ENCODE measurements around the gene KRT79. TPM values are rescaled to one million over a fixed set of nuclear protein-coding genes. Genes with fewer than 3 reads are reported as not detected.

Gene KRT79
- total RNA-seq, 1 experiment from 2014 or later, result 0.33 TPM

DNA sequence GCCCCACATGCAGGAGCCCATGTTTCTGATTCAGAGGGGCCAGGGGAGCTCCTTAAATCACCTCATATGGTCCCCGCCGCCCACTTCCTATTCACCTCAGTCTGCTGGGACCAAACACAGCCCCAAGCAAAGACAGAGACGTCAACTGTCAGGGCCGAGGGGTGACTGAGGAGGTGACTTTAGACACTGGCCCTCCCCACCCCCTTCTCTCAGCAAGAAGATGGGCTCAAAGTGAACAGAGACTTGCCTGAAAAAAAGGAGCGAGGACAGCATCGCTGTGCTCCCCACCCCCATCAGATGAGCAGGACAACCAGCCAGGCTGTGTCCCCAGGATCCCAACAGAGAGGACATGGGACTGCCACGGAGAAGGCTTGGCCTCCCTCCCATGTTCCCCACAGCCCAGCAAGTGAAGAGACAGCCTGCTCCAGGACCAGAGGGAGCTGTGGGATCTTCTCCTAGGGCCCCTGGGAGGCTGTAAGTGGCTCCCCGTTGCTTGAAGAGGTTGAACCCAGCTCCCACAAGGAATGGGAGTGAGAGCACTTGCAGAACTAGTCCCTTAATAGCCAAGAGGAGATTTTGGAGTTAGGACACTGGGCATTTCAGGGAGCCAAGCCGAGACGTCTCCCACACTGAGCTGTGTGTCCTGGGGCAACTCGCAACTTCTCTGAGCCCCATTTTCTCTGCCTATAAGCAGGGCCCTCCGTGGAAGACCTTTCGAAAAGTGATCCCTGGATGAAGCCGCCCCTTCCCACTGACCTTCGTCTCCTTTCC lies 1.3 kb upstream of the KRT79 start:
- no peak for DNase-seq (ENCODE audit: low spot score)

DNA sequence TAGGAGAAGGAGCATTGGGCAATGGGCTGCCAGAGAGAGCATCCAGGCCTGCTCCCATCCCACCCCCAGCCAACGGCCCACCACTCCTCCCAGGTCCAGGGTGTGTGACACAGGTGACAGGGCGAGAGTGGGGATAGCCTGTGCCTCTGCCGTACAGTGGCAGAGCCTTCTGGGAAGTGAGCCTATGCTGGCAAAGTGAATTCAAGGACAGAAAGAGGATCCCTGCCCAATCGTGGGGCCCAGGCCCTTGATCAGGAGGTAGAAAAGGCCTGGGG lies 553 bp upstream of the KRT79 start:
- no peak for DNase-seq (ENCODE audit: low spot score)

DNA sequence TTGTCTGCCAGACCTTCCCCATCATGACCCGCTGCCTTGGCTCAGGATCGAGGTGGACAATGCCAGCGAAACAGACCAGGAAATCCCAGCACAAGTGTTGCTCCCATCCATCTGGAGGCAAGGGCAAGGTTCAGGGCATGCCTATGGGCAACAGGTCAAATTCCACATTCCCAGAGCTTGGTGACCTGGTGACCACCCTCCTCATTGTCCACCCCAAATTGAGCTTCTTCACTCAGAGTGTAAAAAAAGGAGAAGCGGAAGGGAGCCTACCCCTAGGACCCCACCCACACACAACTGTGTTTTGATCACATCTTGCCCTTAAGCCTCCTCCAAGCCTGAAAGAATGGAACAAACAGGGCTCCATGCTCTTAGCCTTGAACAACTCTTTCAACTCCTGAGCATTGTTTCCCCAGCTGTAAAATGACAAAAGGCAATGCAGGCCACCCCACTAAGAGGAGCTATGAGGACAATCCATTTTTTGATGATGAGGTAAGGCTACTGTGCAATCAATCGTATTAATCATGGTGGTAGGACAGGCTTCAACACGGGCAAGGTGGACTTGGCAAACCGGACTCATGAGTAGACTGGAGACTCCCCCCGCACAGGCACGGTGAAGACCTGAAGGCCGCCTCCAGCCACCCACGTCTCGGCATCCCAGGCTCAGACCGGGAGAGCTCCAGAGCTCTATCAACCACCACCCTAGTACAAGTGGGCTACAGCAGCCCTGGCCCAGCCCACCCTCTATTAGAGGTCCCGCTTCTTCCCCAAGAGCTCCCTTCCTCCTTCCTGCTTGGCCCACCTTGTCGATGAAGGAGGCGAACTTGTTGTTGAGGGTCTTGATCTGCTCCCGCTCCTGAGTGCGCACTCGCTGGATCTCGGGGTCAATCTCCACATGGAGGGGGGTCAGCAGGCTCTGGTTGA lies 866 bp downstream of the KRT79 start:
- no peak for DNase-seq (ENCODE audit: low spot score)

DNA sequence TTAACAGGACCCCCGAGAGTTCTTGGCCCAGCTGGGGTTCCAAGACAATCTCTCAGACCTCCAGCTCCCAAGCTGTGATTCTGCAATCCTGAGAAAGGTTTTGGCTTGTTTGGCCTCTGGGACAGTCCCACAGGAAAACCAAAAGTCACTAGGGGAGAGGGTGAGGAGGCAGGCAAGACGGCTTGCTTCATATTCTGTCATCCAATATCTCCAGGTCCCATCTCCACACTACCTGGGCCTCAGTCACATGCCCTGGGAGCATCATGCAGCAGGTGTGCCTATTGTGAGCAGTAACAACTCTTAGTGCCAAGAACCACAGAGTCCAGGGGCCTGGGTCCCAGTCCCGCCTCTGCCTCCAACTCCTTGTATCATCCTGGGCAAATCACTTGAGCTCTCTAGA lies 1.7 kb downstream of the KRT79 start:
- DNase-seq (ENCODE audit: low spot score), result no peak

DNA sequence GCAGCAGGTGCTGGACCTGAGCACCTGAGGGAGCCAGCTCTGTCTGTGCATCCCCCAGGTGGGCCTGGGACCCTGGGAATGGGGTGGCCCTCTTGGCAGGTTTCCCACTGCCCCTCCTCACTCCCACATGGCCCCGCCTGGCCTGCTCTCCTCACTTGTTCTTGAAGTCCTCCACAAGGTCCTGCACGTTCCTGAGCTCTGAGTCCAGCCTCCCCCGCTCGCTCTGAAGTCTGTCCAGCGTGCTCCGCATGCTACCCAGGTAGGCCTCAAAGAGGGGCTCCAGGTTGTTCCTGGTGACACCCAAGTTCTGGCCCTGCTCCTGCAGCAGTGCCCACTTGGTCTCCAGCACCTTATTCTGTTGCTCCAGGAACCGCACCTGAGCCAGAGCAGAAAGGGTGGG lies 2.9 kb downstream of the KRT79 start:
- DNase-seq (ENCODE audit: low spot score), result no peak

DNA sequence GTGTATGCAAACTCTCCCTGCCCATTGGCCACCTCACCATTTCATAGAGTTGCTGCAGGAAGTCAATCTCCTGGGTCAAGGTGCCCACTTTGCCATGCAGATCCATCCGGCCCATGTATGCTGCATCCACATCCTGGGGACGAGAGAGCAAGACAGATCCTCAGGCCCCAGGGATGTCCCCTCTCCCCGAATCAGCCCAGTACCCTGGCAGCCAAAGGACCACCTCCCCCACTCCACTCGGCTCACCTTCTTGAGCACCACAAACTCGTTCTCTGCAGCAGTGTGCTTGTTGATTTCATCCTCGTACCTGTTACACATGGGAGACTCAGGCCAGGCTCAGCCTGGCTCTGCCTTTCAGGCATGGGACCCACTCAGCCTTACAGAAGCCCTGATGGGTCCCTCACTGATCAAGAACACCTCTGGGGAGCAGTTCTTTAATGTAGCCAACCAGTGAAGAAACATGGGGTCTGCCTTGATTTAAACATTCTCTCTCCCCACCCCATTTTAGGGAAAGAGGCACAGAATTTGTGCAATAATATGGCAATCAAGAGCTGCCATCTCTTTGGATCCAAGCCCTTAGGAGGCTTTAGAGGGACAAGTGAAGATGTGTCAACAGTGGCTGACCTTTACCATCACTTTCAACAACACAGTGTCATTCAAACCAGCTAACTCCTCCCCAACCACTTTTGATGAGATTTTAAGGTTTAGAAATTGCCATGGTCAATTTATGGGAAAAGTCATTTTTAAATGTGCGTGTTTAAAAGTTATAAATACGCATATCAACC lies 3.9 kb downstream of the KRT79 start:
- no peak for DNase-seq (ENCODE audit: low spot score)

DNA sequence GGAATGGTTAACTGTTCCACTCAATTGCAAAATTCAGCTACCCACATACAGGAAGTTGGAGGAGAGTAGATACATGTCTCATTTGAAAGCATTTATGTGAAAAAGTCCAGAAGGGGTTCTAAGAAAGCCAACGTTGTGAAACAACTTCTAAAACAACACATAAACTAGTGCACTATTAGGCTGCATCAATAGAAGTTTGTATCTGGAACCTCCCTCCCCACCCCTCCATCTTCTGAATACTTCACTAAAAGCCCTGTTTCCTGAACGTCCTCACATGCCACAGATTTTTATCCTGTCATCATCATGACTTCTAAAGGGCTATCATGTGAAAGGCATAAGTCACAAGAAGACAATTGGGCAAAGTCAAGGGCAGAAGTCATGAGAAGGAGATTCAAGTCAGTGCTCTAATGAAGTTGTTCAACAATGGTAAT lies 5.5 kb downstream of the KRT79 start:
- DNase-seq (ENCODE audit: low spot score), result no peak

DNA sequence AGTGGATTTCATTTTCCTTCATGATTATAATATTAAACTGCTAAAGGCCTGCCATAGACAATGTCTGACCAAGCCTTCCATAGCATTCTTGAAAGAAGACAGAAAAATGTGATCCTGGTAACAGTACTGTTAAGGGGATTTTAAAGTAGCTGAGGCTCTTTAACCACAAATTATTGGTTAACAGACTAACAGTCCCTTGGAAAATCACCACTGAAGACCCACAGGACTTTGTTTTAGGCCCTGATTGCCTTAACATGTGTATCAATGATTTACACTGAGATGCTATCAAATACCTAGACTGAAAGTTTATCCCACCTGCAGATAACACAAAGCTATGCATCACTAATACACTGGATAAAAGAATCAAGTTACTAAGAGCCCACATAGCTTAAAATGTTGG lies 6.0 kb downstream of the KRT79 start:
- DNase-seq (ENCODE audit: low spot score), result no peak

DNA sequence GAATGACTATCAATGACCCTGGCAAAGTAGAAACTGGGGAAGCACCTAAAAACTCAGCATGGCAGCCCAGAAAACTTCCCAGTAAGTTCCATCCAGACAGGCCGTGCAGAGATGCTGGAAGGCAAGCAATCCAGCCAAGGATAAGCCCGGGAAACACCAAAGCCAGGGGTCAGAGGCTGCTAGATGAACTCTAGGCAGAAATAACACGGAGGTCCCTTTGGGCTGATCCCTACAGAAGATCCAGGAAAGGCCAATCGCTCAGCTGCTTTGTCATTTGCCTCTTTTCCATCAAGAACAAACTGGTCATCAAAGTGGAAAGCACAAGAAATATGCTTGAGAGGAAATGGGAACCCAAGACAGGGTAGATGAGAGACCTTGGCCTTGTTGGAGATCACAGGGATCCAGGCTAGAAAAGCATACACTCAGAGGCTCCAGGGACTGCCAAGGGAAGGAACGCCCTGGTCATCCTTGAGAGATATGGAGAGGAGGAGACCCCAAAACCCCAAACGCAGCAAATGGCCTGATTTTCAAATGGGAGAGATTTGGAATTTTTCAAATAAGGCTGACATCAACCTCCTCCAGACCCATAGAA lies 6.5 kb downstream of the KRT79 start:
- DNase-seq (ENCODE audit: low spot score), result no peak

DNA sequence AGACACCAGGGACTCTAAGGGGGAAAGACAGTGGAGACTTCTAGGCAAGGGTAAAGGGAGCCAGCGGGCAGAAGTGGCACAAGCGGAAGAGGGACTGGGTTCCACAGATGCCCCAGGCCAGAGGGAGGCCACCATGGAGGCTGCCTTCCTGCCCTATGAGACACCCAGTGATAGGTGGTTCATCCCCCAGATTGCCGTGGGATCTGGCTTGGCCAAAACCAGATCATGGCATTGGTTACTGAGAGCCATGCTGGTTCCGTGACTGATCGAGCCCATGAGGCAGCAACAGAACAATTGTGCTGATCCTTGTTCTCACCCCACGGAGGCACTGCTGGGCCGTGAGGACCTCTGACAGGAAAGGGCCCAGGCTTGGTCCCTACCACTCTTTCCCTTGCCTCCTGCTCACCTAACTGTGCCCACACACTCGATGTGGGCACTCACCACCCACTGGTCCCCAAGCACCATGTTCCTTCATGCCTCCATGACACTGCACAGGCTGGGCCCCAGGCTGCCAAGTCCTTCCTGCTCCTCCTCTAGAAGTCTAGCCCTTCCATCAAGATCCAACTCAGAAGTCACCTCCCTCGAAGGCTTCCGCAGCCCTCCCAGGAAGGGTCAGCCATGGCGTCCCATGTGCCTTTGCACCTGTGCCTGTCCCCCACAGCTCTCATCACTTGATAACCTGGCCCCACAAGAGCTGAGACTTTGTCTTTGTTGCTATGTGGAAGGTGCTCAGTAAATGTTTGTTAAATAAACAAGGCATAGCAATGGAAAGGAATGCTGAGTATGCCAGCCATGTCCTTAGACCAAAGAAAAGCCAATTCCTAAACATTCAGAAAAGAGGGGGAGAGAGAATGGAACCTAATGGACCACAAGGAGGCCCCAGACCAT lies 7.3 kb downstream of the KRT79 start:
- no peak for DNase-seq (ENCODE audit: low spot score)

DNA sequence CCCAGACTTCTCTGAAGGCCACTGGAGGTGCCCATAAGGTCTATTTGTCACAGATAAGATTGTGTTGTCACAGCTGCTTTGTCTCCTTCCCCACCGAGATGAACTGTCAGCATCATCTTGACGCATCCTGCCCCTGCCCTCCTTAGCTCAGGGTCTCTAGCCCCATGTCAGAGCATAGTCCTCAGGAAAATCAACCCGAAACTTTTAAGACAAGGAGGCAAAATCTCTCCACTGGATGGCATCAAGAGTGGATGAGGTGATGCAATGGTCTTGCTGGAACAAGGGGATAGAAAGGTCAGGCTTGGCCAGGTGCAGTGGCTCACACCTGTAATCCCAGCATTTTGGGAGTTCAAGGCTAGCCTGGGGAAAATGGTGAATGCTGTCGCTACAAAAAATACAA lies 8.2 kb downstream of the KRT79 start:
- no peak for DNase-seq (ENCODE audit: low spot score)

DNA sequence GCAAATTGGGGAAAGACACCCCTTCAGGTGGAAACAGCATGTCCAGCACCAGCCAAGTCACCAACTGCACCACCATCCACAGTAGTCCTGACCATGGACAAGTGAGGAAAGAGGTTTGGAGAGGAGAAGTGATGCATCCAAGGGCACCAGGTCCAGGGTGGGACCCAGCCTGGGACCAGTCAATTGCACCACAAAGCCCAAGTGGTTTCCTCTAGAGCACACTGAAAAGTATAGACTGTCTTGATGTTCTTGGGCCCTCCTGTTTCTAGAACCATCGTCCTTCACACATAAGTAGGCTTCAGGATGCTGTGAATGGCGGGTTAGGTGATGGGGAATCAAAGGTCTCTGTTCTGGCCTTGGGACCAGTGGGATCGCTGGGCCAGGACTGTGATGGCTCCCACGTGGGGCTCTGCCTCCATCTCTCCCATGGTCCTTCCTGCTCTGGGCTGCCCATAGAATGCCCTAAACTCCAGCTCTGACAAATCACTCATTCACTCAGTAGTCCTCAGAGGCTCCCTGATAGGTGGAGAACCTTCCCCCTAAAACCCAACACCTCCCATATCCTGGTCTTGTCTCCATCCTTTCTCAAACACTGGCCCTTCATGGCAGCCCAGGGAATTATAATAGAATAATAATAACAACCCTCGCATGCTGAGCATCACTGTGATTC lies 9.2 kb downstream of the KRT79 start:
- DNase-seq (ENCODE audit: low spot score), result no peak

DNA sequence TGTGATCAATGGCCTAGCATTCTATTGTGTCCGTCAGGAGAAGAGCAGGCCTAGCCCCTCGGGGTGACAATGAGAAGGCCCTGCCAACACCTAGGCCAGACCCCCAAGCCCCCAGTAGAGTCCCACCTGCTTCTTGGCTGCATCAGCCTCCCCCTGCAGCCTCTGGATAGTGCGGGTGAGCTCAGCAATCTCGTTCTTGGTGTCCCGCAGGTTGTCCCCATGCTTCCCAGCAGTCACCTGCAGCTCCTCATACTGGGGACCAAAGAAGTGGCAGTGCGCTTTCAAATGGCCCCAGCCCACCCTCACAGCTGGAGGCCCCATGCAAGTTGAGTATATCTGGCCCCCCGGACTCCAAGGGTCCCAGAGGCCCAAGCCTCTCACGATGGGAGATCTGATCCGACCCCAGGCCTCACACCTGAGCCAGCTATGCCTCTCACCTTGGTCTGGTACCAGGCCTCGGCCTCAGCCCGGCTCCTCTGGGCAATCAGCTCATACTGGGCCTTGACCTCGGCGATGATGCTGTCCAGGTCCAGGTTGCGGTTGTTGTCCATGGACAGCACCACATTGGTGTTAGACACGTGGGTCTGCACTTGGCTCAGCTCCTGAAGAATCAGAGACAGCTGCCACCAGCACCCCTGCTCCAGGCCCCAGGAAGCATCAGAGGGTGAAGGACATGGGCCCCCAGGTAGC lies 10.2 kb downstream of the KRT79 start:
- DNase-seq (ENCODE audit: low spot score), result no peak

DNA sequence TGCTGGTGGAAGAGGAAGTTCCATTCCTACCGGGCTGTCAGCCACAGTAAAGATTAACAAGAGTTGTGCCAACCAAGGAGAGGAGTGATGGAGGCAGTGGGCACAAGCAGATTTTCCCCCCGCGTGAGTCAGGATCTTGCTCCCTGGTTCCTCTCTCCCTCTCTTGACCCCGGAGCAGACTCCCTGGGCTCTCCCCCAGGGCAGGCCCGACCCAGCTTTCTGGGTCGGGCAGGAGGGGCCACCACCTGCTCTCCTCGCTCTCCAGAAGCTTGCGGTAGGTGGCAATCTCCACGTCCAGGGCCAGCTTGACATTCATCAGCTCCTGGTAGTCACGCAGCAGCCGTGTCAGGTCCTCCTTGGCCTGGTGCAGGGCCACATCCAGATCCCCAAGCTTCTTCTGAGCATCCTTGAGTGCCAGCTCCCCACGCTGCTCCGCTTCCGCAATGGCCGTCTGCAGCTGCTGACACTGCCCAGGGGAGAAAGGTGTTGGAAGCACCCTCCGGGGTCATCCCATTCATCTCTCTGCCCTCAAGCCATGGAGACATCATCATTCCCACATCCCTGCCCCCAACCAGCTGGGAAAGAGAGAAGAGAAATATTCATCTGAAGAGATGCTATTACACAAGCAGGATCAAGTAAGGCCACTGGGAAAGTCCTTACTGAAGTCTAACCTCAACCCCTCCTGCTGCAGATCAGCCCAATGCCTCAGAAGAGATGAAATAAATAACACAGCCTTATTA lies 11.2 kb downstream of the KRT79 start:
- DNase-seq (ENCODE audit: low spot score), result no peak

DNA sequence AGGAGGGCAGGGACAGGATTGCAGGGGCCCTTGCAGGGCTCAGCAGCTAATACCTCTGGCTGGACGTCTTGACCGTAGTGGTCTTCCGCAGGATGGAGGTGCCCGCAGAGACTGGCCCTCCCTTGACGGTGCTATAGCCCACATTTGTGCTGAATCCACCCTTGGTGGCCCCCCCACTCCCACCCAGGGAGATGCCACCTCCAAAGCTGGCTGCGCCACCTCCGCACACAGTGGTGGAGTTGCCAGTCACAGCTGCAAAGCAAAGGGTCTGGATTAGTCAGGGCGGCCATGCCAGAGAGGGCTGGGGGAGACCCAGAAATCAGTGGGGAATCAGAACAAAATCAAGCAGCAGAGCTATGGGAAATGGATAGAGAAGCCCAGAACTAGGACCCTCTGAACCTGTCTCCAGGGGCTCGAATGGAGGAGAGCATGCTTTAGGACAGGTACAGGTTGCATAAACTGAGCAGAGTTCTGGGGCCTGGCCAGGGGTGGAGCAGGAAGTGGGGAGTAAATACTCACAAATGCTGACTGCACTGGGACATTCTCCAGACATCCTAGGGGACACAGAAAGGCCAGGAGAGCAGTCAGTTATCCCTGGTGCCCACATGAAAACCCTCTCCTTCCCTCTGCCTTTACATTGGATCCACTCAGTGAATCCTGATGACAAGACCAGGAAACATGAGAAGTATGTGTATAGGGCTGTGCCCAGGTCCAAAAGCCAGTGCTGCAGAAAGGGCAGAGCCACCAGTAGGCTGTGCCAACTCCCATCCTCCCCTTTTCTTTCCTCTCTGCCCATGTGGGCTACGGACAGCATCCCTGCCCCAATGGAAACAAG lies 12.1 kb downstream of the KRT79 start:
- peak; percentile 34 for DNase-seq (ENCODE audit: low spot score)

DNA sequence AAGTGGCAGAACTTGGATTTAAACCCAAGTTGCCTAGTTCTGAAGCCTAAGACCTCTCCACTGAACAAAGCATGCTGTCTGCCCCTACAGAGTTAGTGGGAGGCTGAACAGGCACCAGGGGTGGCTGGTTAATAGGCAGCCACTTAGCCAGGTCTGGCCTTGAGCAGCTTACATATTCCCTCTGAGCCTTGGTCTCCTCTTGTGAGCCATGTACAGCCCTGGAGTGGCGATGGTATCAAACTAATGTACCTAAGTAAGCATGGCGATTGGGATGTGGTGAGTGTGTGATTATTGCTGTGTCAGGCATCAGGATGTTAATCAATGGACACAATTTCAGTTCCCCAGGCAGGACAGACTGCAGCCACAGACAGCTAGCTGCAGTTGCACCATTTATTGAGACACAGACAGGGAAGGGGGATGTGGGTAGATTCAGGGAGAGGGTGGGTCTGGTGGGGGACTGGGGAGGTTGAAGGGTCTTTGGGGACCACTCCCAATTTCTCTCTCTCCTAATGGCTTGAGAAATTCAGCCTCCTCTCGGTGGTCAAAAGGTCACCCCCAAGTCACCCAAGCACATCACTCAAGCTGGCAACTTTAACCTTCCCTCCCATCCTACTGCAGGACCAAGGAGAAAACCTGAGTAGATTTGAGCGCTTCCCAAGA lies 12.9 kb downstream of the KRT79 start:
- no peak for DNase-seq (ENCODE audit: low spot score)

DNA sequence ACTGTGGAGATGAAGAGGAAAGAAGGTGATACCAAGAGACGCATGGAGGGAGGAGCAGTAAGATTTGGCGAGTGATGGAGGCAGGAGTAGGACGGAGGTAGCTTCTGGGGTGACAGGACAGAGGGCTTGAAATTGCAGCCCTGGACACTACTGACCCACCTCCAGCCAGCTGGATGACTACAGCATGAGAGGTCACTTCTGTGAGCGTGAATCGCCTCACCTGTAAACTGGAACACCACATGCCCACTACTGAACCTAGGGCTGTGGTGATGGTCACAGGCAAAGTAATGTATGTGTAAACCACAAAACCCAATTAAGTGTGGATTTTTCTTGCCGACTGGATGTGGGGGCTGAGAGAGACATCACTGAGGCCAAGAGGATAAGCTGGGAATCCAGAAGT lies 13.6 kb downstream of the KRT79 start:
- DNase-seq (ENCODE audit: low spot score), result no peak
